Body of pancreas (tissue), 4 donors: ENCODE data around the gene C3orf18. TPM values are rescaled to one million over a fixed set of nuclear protein-coding genes. Genes with fewer than 3 reads are reported as not detected.

Experiments used
- ATAC-seq: fragments of 150-250 bp; one replicate; pipeline ENCODE4 v1.9.1; 2016
- DNase-seq, 4 donors: peaks; one replicate each; pipeline ENCODE4 v3.0.0-alpha.2; 2019
- H3K27ac ChIP-seq, 4 donors: fragments of 200-600 bp; sonication (generic); 1 replicate in 3 of 4; 2 replicates in 1 of 4; pipeline versions ENCODE4 v1.5.1 to v1.6.1; 2016 to 2019; ENCODE audit warnings: mild to moderate bottlenecking in 1 of 4, mixed read lengths in 1 of 4, moderate library complexity in 1 of 4
- H3K27me3 ChIP-seq, 2 donors: fragments of 200-600 bp; sonication (generic); one replicate each; pipeline ENCODE4 v1.6.0; 2016; ENCODE audit warnings: mild to moderate bottlenecking in 1 of 2
- H3K36me3 ChIP-seq, 2 donors: fragments of 200-600 bp; sonication (generic); replicated peaks in 1 of 2; 2 replicates each; pipeline ENCODE4 v1.5.1; 2016; ENCODE audit warnings: low read depth in 2 of 2; ENCODE audit not compliant: insufficient read depth in 1 of 2
- H3K4me1 ChIP-seq: fragments of 200-600 bp; sonication (generic); one replicate; pipeline ENCODE4 v1.6.0; 2016
- H3K4me3 ChIP-seq, 2 donors: fragments of 200-600 bp; sonication (generic); 1 replicate in 1 of 2; 2 replicates in 1 of 2; pipeline ENCODE4 v1.5.1; 2016 to 2019
- H3K9me3 ChIP-seq, 3 donors: fragments of 200-600 bp; sonication (generic); 1 replicate in 2 of 3; 2 replicates in 1 of 3; pipeline ENCODE4 v1.5.1; 2016
- POLR2A ChIP-seq, 3 donors: fragments of 450-650 bp; IDR thresholded peaks; one replicate each; pipeline ENCODE4 v1.6.1; 2016; ENCODE audit warnings: antibody characterized with exemption in 3 of 3, mild to moderate bottlenecking in 2 of 3
- WGBS, 2 donors: methylation state at CpG; one replicate each; pipeline ENCODE4 v1.1.5; 2017; 5-methylcytosine and 5-hydroxymethylcytosine counted together
- intact Hi-C: fragments of 100-400 bp; cut with DNase I; formaldehyde crosslinking; loops from one replicate; pipeline ENCODE4 v1.15.1; 2023
- total RNA-seq, 2 donors: library from RNA; depleted of rRNA; stranded (reverse); fragments of >200 nt; gene quantifications; one replicate each; pipeline ENCODE4 v1.1.0, GENCODE V29; 2016
- TF ChIP-seq, protein P1 (sequence below), 7 experiments: fragments of 450-650 bp in 4 of 7; fragments of 200-600 bp in 3 of 7; sonication (generic) in 3 of 7; IDR thresholded peaks; one replicate each; pipeline ENCODE4 v1.5.1; 2016 to 2019; ENCODE audit warnings: antibody characterized with exemption in 7 of 7

Gene C3orf18
- total RNA-seq, 2 donors from 2014 or later = 6.3 to 11.4 TPM

DNA sequence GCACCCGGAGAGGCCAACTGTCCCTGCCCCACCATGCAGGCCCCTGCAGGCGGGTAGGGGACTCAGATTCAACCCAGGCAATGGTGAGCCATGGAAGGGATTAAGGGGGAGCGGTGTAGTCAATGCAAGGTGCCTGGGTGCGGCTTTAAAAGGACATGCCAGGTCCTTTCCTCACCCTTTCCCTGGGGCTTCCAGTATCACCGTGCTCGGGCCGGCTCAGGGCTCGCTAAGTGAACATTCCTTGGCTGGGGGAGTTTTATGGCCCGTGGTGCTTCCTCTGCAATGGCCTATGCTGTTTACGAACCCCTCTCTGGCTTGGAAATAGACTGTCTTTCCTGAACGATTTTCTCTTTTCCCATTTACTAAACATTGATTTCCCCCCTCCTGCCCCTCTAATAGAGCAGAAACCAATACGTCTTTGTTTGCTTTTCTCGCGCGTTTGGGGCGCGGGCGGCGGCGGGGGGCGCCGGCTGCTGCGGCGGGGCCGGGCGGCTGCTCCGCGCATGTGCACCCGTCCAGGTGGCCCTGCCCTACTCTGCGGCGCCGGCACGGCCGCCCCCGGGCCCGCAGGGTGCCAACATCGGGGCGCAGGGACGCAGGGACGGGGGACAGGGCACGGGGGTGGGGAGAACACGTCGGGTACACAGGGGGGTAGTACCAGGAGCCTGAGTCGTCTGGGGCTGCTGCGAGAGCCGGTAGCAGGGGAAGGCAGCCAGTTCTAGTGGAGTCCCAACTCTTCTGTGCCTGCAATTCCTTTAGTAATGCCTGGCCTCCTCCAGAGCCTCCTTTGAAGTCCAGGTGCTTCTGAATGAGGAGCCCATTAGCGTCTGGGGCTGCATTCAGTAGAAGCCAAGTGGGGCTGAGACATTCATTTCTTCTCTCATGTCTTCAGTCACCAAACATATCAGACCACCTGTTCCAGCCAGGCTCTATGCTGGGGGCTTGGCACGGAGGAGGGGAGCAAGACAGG is 37.3 kb downstream of the C3orf18 start:
- ATAC-seq (no peak), DNase-seq (no peak)
- H3K27ac ChIP-seq = no peak overlapping the region
- H3K36me3 ChIP-seq = no peaks in the 10 kb centered on the region
- H3K27me3 ChIP-seq = no peaks in the 10 kb centered on the region
- no peak overlapping the region for H3K4me3 ChIP-seq
- WGBS, 2 donors = 19 to 26% methylated on average over 34 to 41 of the region's 48 CpGs
- TF ChIP-seq POLR2A (IDR thresholded peaks at IDR 0.05) = no peak
- TF ChIP-seq, protein P1, sequence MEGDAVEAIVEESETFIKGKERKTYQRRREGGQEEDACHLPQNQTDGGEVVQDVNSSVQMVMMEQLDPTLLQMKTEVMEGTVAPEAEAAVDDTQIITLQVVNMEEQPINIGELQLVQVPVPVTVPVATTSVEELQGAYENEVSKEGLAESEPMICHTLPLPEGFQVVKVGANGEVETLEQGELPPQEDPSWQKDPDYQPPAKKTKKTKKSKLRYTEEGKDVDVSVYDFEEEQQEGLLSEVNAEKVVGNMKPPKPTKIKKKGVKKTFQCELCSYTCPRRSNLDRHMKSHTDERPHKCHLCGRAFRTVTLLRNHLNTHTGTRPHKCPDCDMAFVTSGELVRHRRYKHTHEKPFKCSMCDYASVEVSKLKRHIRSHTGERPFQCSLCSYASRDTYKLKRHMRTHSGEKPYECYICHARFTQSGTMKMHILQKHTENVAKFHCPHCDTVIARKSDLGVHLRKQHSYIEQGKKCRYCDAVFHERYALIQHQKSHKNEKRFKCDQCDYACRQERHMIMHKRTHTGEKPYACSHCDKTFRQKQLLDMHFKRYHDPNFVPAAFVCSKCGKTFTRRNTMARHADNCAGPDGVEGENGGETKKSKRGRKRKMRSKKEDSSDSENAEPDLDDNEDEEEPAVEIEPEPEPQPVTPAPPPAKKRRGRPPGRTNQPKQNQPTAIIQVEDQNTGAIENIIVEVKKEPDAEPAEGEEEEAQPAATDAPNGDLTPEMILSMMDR (IDR thresholded peaks at IDR 0.05) = no peak
- H3K4me1 ChIP-seq = no peaks in the 10 kb centered on the region
- no peaks in the 10 kb centered on the region for H3K9me3 ChIP-seq
- intact Hi-C loops = no loop called here

DNA sequence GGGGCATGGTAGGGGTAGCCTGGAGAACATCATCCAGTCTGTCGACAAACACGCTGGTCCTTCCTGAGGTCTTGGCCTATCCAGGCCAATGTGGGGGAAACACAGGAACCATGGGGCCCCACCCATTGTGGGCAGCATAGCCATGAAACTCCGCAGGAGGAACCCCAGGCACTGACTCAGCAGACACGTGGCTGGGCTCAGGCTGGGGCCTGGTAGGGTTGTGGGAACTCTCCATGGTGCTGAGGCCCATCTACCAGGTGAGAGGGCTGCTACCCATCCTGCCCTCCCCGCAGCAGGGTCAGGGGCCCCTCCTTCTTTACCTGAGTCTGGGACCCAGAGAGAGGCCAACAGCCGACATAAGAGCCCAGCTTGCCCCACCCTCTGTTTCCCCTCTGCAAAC is 41.6 kb downstream of the C3orf18 start:
- no peaks in the 10 kb centered on the region for H3K27me3 ChIP-seq
- TF ChIP-seq, protein P1 (IDR thresholded peaks at IDR 0.05) = no peak
- TF ChIP-seq POLR2A (IDR thresholded peaks at IDR 0.05) = no peak
- no peak for ATAC-seq
- no peaks in the 10 kb centered on the region for H3K9me3 ChIP-seq
- DNase-seq = peak in 2 of 4 donors; percentile 15 to 30
- H3K27ac ChIP-seq = no peak overlapping the region
- no peak overlapping the region for H3K4me3 ChIP-seq
- intact Hi-C loops = no loop called here
- no peaks in the 10 kb centered on the region for H3K36me3 ChIP-seq
- WGBS, 2 donors = 60 to 63% methylated on average over 6 of the region's 6 CpGs
- peaks cover 2% of the 10 kb centered on the region for H3K4me1 ChIP-seq

DNA sequence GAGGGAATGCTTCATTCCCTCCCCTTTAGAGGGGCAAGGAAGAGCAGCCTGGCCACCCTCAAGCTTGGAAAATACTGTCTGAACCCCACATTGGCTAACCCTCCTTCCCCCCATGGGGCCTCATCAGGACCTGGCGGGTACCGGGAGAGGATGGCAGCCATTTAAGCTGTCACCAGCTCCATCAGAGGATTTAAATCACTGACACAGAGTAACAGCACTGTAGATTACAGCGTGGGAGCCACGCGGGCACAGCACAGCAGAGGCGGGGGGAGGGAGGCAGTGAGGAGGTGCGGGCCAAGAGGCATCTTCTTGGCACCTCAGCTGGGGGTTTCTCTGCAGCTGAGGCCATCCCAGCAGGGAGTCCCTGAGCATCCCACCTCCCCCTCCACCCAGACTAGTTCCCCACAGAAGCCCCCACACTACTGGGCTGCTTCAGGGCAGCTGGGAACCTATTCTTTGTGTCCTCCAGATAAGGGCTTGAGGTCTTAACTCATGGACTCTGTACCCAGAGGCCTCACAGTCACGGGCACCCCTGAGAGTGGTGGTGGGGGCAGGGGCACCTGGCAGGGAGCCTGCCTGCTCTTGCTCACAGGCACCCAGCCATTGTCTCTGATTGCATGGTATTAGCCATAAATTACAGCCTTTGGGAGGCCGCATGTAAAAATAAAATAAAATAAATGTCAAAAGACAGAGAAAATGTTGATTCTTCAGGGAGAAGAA is 42.2 kb downstream of the C3orf18 start:
- intact Hi-C loops = no loop called here
- peaks cover 2% of the 10 kb centered on the region for H3K4me1 ChIP-seq
- H3K4me3 ChIP-seq = no peak overlapping the region
- H3K27me3 ChIP-seq = no peaks in the 10 kb centered on the region
- H3K9me3 ChIP-seq = no peaks in the 10 kb centered on the region
- 68 to 75% methylated on average over 9 of the region's 9 CpGs for WGBS, 2 donors
- DNase-seq (no peak), ATAC-seq (no peak)
- H3K27ac ChIP-seq = no peak overlapping the region
- no peaks in the 10 kb centered on the region for H3K36me3 ChIP-seq
- TF ChIP-seq POLR2A (IDR thresholded peaks at IDR 0.05) = no peak
- TF ChIP-seq, protein P1 (IDR thresholded peaks at IDR 0.05) = no peak

DNA sequence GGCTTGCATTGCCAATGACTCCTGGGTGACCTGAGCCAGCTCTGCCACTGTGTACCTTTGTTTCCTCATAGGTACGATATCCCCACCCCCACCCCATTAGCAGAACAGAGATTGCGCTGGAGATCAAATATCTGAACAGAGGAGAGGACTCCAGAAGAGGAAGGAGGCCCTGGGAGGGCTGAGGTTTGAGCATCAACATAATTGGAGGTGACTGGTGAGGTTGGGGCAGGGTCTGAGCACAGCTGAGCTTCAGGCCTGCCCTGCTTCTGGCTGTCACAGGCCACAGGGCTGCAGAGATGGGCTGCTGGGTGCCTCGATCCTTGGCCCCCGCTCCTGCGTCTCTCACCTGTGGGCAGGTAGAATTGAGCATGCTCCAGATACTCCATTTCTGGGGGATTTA is 42.8 kb downstream of the C3orf18 start:
- H3K36me3 ChIP-seq = no peaks in the 10 kb centered on the region
- WGBS, 2 donors = 73 to 89% methylated on average over 1 to 5 of the region's 5 CpGs
- ATAC-seq = no peak
- no peaks in the 10 kb centered on the region for H3K27me3 ChIP-seq
- no peak for DNase-seq
- H3K4me1 ChIP-seq = peaks cover 2% of the 10 kb centered on the region
- no peak overlapping the region for H3K27ac ChIP-seq
- intact Hi-C loops = no loop called here
- TF ChIP-seq POLR2A (IDR thresholded peaks at IDR 0.05) = no peak
- TF ChIP-seq, protein P1 (IDR thresholded peaks at IDR 0.05) = no peak
- no peaks in the 10 kb centered on the region for H3K9me3 ChIP-seq
- no peak overlapping the region for H3K4me3 ChIP-seq
